ENCODE results near the gene ZDHHC24.

ZDHHC24 gene

GRCh38 chr11:66473608-66474515, 72.0 kb downstream of the ZDHHC24 start:
- no peak for DNase-seq (ENCODE audit: low read depth in 4 of 4, low spot score in 1 of 4)

- DNase-seq (ENCODE audit: low read depth in 4 of 4, low spot score in 1 of 4), result no peak
Observed at GRCh38 chr11:66473167-66473566, 72.7 kb downstream of the ZDHHC24 start.

GRCh38 chr11:66472054-66472453, 73.8 kb downstream of the ZDHHC24 start:
- no peak for DNase-seq (ENCODE audit: low read depth in 4 of 4, low spot score in 1 of 4)

- no peak for DNase-seq (ENCODE audit: low read depth in 4 of 4, low spot score in 1 of 4)
Observed at GRCh38 chr11:66471142-66471541, 74.7 kb downstream of the ZDHHC24 start.

Data from stimulated activated CD4-positive, alpha-beta T cell treated with anti-CD3 and anti-CD28 coated beads, Interleukin-1b, Interleukin-23, amount 100 ng/mL, for 24 hours (primary cell).